GM19468 (cell line): ENCODE data around the gene VPS54.
A peak's percentile ranks its signal among the peaks of the same experiment; 100 is the strongest.

ENCODE experiments used
- ATAC-seq: cut with Tn5 transposase; IDR thresholded peaks from one replicate; pipeline ENCODE4 v1.9.1; 2021; ENCODE audit warnings: mild to moderate bottlenecking, moderate library complexity, moderate number of reproducible peaks; ENCODE audit not compliant: unreplicated experiment; ENCODE audit errors: extremely low read depth

The VPS54 gene

GRCh38 chr2:64019083-64019974, at the start of gene VPS54:
Gene VPS54 (minus strand): TSS chr2:64019428. CDS start chr2:63983999, 35,429 bp downstream.
- ATAC-seq: peak; percentile 23

GRCh38 chr2:64067326-64067725, 48.1 kb upstream of the VPS54 start:
- ATAC-seq: no peak

GRCh38 chr2:64065516-64065915, 46.3 kb upstream of the VPS54 start:
- no peak for ATAC-seq

- ATAC-seq: no peak
Observed at GRCh38 chr2:64063924-64064331, 44.7 kb upstream of the VPS54 start.

GRCh38 chr2:64063454-64063853, 44.2 kb upstream of the VPS54 start:
- no peak for ATAC-seq

- ATAC-seq: no peak
Observed at GRCh38 chr2:64062840-64063239, 43.6 kb upstream of the VPS54 start.

- ATAC-seq: no peak
Observed at GRCh38 chr2:64059270-64059669, 40.0 kb upstream of the VPS54 start.

- ATAC-seq: no peak
Observed at GRCh38 chr2:64056021-64056420, 36.8 kb upstream of the VPS54 start.

GRCh38 chr2:64054161-64054915, 35.1 kb upstream of the VPS54 start:
- no peak for ATAC-seq

- ATAC-seq: no peak
Observed at GRCh38 chr2:64052463-64053241, 33.4 kb upstream of the VPS54 start.

- no peak for ATAC-seq
Observed at GRCh38 chr2:64049633-64050220, 30.5 kb upstream of the VPS54 start.

- no peak for ATAC-seq
Observed at GRCh38 chr2:64045938-64046337, 26.7 kb upstream of the VPS54 start.

- no peak for ATAC-seq
Observed at GRCh38 chr2:64040161-64040560, 20.9 kb upstream of the VPS54 start.

- ATAC-seq: peak; percentile 75
Observed at GRCh38 chr2:64036034-64036705, 16.9 kb upstream of the VPS54 start.

GRCh38 chr2:64035072-64035942, 16.1 kb upstream of the VPS54 start:
- no peak for ATAC-seq

GRCh38 chr2:64029116-64029665, 10.0 kb upstream of the VPS54 start:
- no peak for ATAC-seq

GRCh38 chr2:64025741-64026140, 6.5 kb upstream of the VPS54 start:
- ATAC-seq: no peak

- no peak for ATAC-seq
Observed at GRCh38 chr2:64024259-64024949, 5.2 kb upstream of the VPS54 start.
